CD4-positive, alpha-beta T cell treated with Interleukin-1 beta for 1 hour (primary cell): Measurements from ENCODE around the gene GOLGA8S.
"Not testable (repeated sequence)": the region's sequence is repeated elsewhere in the genome, so short reads cannot be mapped to it uniquely, and the experiment has no call there.

Experiments
- DNase-seq, 2 donors: peaks; one replicate each; pipeline ENCODE4 v3.0.0-alpha.2; 2020 to 2022

GOLGA8S gene

GRCh38 chr15:23354448-23354847 is at the start of gene GOLGA8S:
GOLGA8S (plus strand) TSS chr15:23354748; CDS start chr15:23354810, 62 bp downstream.
- not testable (repeated sequence) for DNase-seq

GRCh38 chr15:23304805-23305204 is 49.7 kb upstream of the GOLGA8S start:
- DNase-seq = not testable (repeated sequence)

GRCh38 chr15:23305921-23306320 is 48.6 kb upstream of the GOLGA8S start:
- not testable (repeated sequence) for DNase-seq

- DNase-seq = not testable (repeated sequence)
Measured at GRCh38 chr15:23311233-23311632, 43.3 kb upstream of the GOLGA8S start.

GRCh38 chr15:23334096-23334495 is 20.5 kb upstream of the GOLGA8S start, which contains the start of gene GOLGA6L26:
GOLGA6L26 (minus strand) TSS chr15:23334196; CDS start chr15:23334135, 61 bp downstream.
- not testable (repeated sequence) for DNase-seq

- DNase-seq = not testable (repeated sequence)
Measured at GRCh38 chr15:23362622-23363021, 8.1 kb downstream of the GOLGA8S start.

GRCh38 chr15:23364261-23364660 is 9.7 kb downstream of the GOLGA8S start:
- not testable (repeated sequence) for DNase-seq

- no peak for DNase-seq
Measured at GRCh38 chr15:23370578-23370977, 16.0 kb downstream of the GOLGA8S start.

GRCh38 chr15:23371134-23371533 is 16.6 kb downstream of the GOLGA8S start:
- DNase-seq = not testable (repeated sequence)

GRCh38 chr15:23371868-23372267 is 17.3 kb downstream of the GOLGA8S start:
- DNase-seq = not testable (repeated sequence)

- DNase-seq = no peak
Measured at GRCh38 chr15:23372284-23372683, 17.7 kb downstream of the GOLGA8S start.

- DNase-seq = not testable (repeated sequence)
Measured at GRCh38 chr15:23372891-23373600, 18.5 kb downstream of the GOLGA8S start.

GRCh38 chr15:23374226-23374625 is 19.7 kb downstream of the GOLGA8S start:
- not testable (repeated sequence) for DNase-seq

GRCh38 chr15:23378946-23379345 is 24.4 kb downstream of the GOLGA8S start:
- not testable (repeated sequence) for DNase-seq

GRCh38 chr15:23380700-23381099 is 26.2 kb downstream of the GOLGA8S start:
- DNase-seq = not testable (repeated sequence)

- not testable (repeated sequence) for DNase-seq
Measured at GRCh38 chr15:23381192-23381591, 26.6 kb downstream of the GOLGA8S start.

GRCh38 chr15:23384371-23384770 is 29.8 kb downstream of the GOLGA8S start:
- DNase-seq = no peak

GRCh38 chr15:23385886-23386430 is 31.4 kb downstream of the GOLGA8S start:
- DNase-seq = no peak

- no peak for DNase-seq
Measured at GRCh38 chr15:23387621-23388190, 33.2 kb downstream of the GOLGA8S start.

- DNase-seq = no peak
Measured at GRCh38 chr15:23395030-23395692, 40.6 kb downstream of the GOLGA8S start.

GRCh38 chr15:23395832-23396231 is 41.3 kb downstream of the GOLGA8S start:
- DNase-seq = no peak

GRCh38 chr15:23397779-23398178 is 43.2 kb downstream of the GOLGA8S start:
- DNase-seq = no peak

- not testable (repeated sequence) for DNase-seq
Measured at GRCh38 chr15:23398357-23398756, 43.8 kb downstream of the GOLGA8S start.
